ENCODE data around the gene PDE1C.

DNA sequence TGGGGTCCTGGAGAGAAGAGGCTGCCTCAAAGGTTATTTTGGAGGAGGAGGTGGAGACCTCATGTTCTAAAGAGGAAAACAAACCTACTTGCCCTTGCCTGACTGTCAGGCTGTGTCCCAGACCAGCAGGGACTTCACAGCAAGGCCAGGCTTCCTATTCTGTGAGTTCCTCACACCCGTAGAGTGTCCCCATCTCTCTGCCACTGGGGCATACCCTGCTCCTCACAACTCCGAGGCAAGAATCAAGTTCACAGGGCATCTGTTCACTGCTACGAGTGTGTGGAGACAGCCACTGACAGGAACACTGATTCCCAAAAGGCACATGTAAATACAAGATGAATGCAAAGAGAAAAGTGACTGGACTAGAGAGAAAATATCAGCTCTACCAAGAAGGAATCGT is 38.0 kb downstream of the PDE1C start:
- TF ChIP-seq CTCF (conservative IDR thresholded peaks at IDR 0.05; ENCODE audit: low read depth, low read length) (no peak), EZH2 (IDR thresholded peaks at IDR 0.05; ENCODE audit: low read length, unreplicated experiment) (no peak)
